Neural progenitor cell (in vitro differentiated cells): ENCODE measurements around the gene DUSP3. TPM values are rescaled to one million over a fixed set of nuclear protein-coding genes. Genes with fewer than 3 reads are reported as not detected.

Experiments used
- DNase-seq: peaks from one replicate; pipeline ENCODE4 v3.0.0-alpha.2; 2016; ENCODE audit warnings: low spot score
- H2AFZ ChIP-seq: fragments of 200-600 bp; sonication (generic); replicated peaks from 2 replicates; pipeline ENCODE4 v1.6.1; 2016; ENCODE audit warnings: antibody characterized with exemption
- H3F3A ChIP-seq: fragments of 200-600 bp; sonication (generic); 2 replicates; pipeline ENCODE4 v1.6.1; 2016; ENCODE audit warnings: antibody characterized with exemption, low read depth
- H3K27ac ChIP-seq: fragments of 200-600 bp; sonication (generic); 2 replicates; pipeline ENCODE4 v1.5.1; 2016; ENCODE audit warnings: mild to moderate bottlenecking
- H3K27me3 ChIP-seq: fragments of 200-600 bp; sonication (generic); 2 replicates; pipeline ENCODE4 v1.6.1; 2016; ENCODE audit warnings: mild to moderate bottlenecking, moderate library complexity
- H3K36me3 ChIP-seq: fragments of 200-600 bp; sonication (generic); 2 replicates; pipeline ENCODE4 v1.5.1; 2016
- H3K4me1 ChIP-seq: fragments of 200-600 bp; sonication (generic); 2 replicates; pipeline ENCODE4 v1.6.1; 2016; ENCODE audit warnings: mixed run types
- H3K4me2 ChIP-seq: fragments of 200-600 bp; sonication (generic); 2 replicates; pipeline ENCODE4 v1.6.1; 2016
- H3K4me3 ChIP-seq: fragments of 200-600 bp; sonication (generic); 2 replicates; pipeline ENCODE4 v1.5.1; 2016
- H3K79me2 ChIP-seq: fragments of 200-600 bp; sonication (generic); 2 replicates; pipeline ENCODE4 v1.6.1; 2016; ENCODE audit warnings: low read depth
- H3K9ac ChIP-seq: fragments of 200-600 bp; sonication (generic); 2 replicates; pipeline ENCODE4 v1.6.1; 2016
- H3K9me3 ChIP-seq: fragments of 200-600 bp; sonication (generic); 2 replicates; pipeline ENCODE4 v1.5.1; 2016; ENCODE audit warnings: low read depth
- H4K20me1 ChIP-seq: fragments of 200-600 bp; sonication (generic); 2 replicates; pipeline ENCODE4 v1.6.1; 2016; ENCODE audit warnings: low read depth
- H3K27ac Mint-ChIP-seq: 3 replicates; pipeline ENCODE4 v1.8.0; 2021; ENCODE audit warnings: mixed read lengths
- H3K27me3 Mint-ChIP-seq: 2 replicates; pipeline ENCODE4 v1.8.0; 2022; ENCODE audit warnings: low read depth, mild to moderate bottlenecking, inconsistent platforms, moderate library complexity, mixed read lengths; ENCODE audit not compliant: insufficient read depth
- H3K36me3 Mint-ChIP-seq: 3 replicates; pipeline ENCODE4 v1.8.0; 2021; ENCODE audit warnings: mixed read lengths
- H3K4me1 Mint-ChIP-seq: 3 replicates; pipeline ENCODE4 v1.8.0; 2021; ENCODE audit warnings: mixed read lengths
- H3K4me3 Mint-ChIP-seq: 3 replicates; pipeline ENCODE4 v1.8.0; 2021; ENCODE audit warnings: mild to moderate bottlenecking, moderate library complexity, mixed read lengths
- H3K9me3 Mint-ChIP-seq: 3 replicates; pipeline ENCODE4 v1.8.0; 2020; ENCODE audit warnings: mixed read lengths
- EZH2 ChIP-seq: fragments of 200-600 bp; sonication (generic); IDR thresholded peaks from 2 replicates; pipeline ENCODE4 v1.6.1; 2017; ENCODE audit warnings: antibody characterized with exemption, mild to moderate bottlenecking, moderate library complexity
- EZH2phosphoT487 ChIP-seq: fragments of 200-600 bp; sonication (generic); IDR thresholded peaks from 2 replicates; pipeline ENCODE4 v1.6.1; 2017; ENCODE audit warnings: antibody characterized with exemption
- total RNA-seq: library from RNA; depleted of rRNA; stranded (reverse); fragments of >200 nt; gene quantifications from 2 replicates; pipeline ENCODE4 v1.2.3, GENCODE V29; 2015; ENCODE audit warnings: low replicate concordance
- TF ChIP-seq, protein P1 (sequence below): fragments of 200-600 bp; sonication (generic); IDR thresholded peaks from 2 replicates; pipeline ENCODE4 v1.5.1; 2017; ENCODE audit warnings: antibody characterized with exemption, mild to moderate bottlenecking

The DUSP3 gene
- total RNA-seq, 1 donor from 2014 or later: 20.8 TPM

GRCh38 chr17:43741636-43742035 is 37.1 kb downstream of the DUSP3 start:
- H3K4me1 Mint-ChIP-seq: peaks cover 35% of the 10 kb centered on the region
- no peak overlapping the region for H3K27ac Mint-ChIP-seq
- H3K79me2 ChIP-seq: no peaks in the 10 kb centered on the region
- peaks cover 19% of the 10 kb centered on the region for H3K4me1 ChIP-seq
- no peak overlapping the region for H3K27ac ChIP-seq
- H3K9me3 Mint-ChIP-seq: no peaks in the 10 kb centered on the region
- H3F3A ChIP-seq: peaks cover 12% of the 10 kb centered on the region
- peaks cover 6% of the 10 kb centered on the region for H3K27me3 Mint-ChIP-seq
- H3K9ac ChIP-seq: no peak overlapping the region
- H4K20me1 ChIP-seq: no peaks in the 10 kb centered on the region
- H3K4me3 ChIP-seq: no peak overlapping the region
- H2AFZ ChIP-seq: no peak overlapping the region
- no peak for DNase-seq
- no peaks in the 10 kb centered on the region for H3K9me3 ChIP-seq
- H3K4me2 ChIP-seq: no peak overlapping the region
- H3K27me3 ChIP-seq: no peaks in the 10 kb centered on the region
- TF ChIP-seq, protein P1, sequence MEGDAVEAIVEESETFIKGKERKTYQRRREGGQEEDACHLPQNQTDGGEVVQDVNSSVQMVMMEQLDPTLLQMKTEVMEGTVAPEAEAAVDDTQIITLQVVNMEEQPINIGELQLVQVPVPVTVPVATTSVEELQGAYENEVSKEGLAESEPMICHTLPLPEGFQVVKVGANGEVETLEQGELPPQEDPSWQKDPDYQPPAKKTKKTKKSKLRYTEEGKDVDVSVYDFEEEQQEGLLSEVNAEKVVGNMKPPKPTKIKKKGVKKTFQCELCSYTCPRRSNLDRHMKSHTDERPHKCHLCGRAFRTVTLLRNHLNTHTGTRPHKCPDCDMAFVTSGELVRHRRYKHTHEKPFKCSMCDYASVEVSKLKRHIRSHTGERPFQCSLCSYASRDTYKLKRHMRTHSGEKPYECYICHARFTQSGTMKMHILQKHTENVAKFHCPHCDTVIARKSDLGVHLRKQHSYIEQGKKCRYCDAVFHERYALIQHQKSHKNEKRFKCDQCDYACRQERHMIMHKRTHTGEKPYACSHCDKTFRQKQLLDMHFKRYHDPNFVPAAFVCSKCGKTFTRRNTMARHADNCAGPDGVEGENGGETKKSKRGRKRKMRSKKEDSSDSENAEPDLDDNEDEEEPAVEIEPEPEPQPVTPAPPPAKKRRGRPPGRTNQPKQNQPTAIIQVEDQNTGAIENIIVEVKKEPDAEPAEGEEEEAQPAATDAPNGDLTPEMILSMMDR: no peak
- no peak for TF ChIP-seq EZH2
- TF ChIP-seq EZH2phosphoT487: no peak
- H3K36me3 ChIP-seq: no peaks in the 10 kb centered on the region
- H3K4me3 Mint-ChIP-seq: no peak overlapping the region
- no peaks in the 10 kb centered on the region for H3K36me3 Mint-ChIP-seq

DNA sequence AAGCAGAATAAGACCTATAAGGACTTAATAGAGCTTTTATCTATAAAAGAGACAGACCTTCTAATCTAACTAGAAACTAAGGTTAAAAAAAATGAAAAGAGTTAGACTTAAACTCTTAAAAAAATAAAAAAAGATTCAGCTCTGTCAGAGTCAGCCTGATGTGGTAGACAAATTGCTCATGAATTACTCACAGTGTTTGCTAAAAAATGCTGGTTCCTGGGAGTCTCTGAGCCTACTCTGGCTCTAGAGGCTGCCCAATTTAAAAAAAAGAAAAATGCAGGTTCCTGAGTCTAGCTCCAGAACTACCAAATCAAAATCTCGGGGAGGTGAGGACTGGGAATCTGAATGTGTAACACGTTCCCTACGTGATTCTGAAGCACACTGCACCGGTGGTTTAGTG is 38.2 kb downstream of the DUSP3 start:
- no peaks in the 10 kb centered on the region for H3K79me2 ChIP-seq
- no peak overlapping the region for H2AFZ ChIP-seq
- no peak overlapping the region for H3K9ac ChIP-seq
- H4K20me1 ChIP-seq: no peaks in the 10 kb centered on the region
- H3K27ac Mint-ChIP-seq: no peak overlapping the region
- no peaks in the 10 kb centered on the region for H3K27me3 ChIP-seq
- H3K36me3 ChIP-seq: no peaks in the 10 kb centered on the region
- H3F3A ChIP-seq: peaks cover 4% of the 10 kb centered on the region
- peaks cover 17% of the 10 kb centered on the region for H3K4me1 ChIP-seq
- TF ChIP-seq, protein P1: no peak
- TF ChIP-seq EZH2phosphoT487 (no peak), EZH2 (no peak)
- no peak overlapping the region for H3K27ac ChIP-seq
- no peak for DNase-seq
- H3K9me3 Mint-ChIP-seq: no peaks in the 10 kb centered on the region
- H3K4me3 ChIP-seq: no peak overlapping the region
- H3K36me3 Mint-ChIP-seq: no peaks in the 10 kb centered on the region
- H3K4me3 Mint-ChIP-seq: no peak overlapping the region
- H3K4me2 ChIP-seq: no peak overlapping the region
- peaks cover 2% of the 10 kb centered on the region for H3K27me3 Mint-ChIP-seq
- H3K9me3 ChIP-seq: no peaks in the 10 kb centered on the region
- H3K4me1 Mint-ChIP-seq: peaks cover 31% of the 10 kb centered on the region

DNA sequence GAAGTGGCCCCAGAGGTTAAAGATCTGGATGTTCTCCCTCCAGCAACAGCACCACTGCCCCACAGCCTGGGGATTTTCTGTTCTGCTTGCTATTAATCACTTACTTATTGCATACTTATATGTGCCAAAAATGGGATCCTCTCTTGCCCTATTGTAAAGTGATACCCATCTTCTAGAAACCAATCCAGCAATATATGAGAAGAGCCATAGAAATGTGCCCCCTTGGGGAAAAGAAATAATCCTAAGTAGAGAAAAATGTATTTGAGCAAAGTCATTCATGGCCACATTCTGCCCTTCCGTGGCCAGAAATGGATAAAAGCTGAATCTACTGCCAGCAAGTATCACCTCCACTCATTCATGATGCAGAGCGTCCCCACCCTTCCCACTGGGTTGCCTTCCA is 41.1 kb downstream of the DUSP3 start:
- H3K79me2 ChIP-seq: no peaks in the 10 kb centered on the region
- no peaks in the 10 kb centered on the region for H3F3A ChIP-seq
- Mint-ChIP-seq H3K4me3 (no peak overlapping the region), H3K4me1 (peaks cover 12% of the 10 kb centered on the region), H3K27ac (no peak overlapping the region), H3K27me3 (peaks cover 4% of the 10 kb centered on the region), H3K36me3 (no peaks in the 10 kb centered on the region), H3K9me3 (peaks cover 5% of the 10 kb centered on the region)
- no peak overlapping the region for H3K9ac ChIP-seq
- TF ChIP-seq EZH2phosphoT487 (no peak), EZH2 (no peak)
- TF ChIP-seq, protein P1: no peak
- no peaks in the 10 kb centered on the region for H3K9me3 ChIP-seq
- H3K4me2 ChIP-seq: no peak overlapping the region
- no peak overlapping the region for H3K27ac ChIP-seq
- DNase-seq: no peak
- no peaks in the 10 kb centered on the region for H3K27me3 ChIP-seq
- H4K20me1 ChIP-seq: no peaks in the 10 kb centered on the region
- peaks cover 4% of the 10 kb centered on the region for H3K4me1 ChIP-seq
- no peaks in the 10 kb centered on the region for H3K36me3 ChIP-seq
- H2AFZ ChIP-seq: no peak overlapping the region
- H3K4me3 ChIP-seq: no peak overlapping the region

- H3K9me3 Mint-ChIP-seq: peaks cover 5% of the 10 kb centered on the region
- no peak overlapping the region for H3K4me2 ChIP-seq
- no peak overlapping the region for H3K27ac Mint-ChIP-seq
- H4K20me1 ChIP-seq: no peaks in the 10 kb centered on the region
- no peak overlapping the region for H3K4me3 ChIP-seq
- peaks cover 3% of the 10 kb centered on the region for H3K27me3 Mint-ChIP-seq
- H3K27ac ChIP-seq: no peak overlapping the region
- no peaks in the 10 kb centered on the region for H3K79me2 ChIP-seq
- peaks cover 4% of the 10 kb centered on the region for H3K4me1 ChIP-seq
- H3K36me3 Mint-ChIP-seq: no peaks in the 10 kb centered on the region
- DNase-seq: no peak
- no peaks in the 10 kb centered on the region for H3F3A ChIP-seq
- no peak overlapping the region for H2AFZ ChIP-seq
- H3K9ac ChIP-seq: no peak overlapping the region
- no peak overlapping the region for H3K4me3 Mint-ChIP-seq
- no peaks in the 10 kb centered on the region for H3K27me3 ChIP-seq
- H3K9me3 ChIP-seq: no peaks in the 10 kb centered on the region
- TF ChIP-seq, protein P1: no peak
- TF ChIP-seq EZH2phosphoT487: no peak
- no peak for TF ChIP-seq EZH2
- peaks cover 12% of the 10 kb centered on the region for H3K4me1 Mint-ChIP-seq
- no peaks in the 10 kb centered on the region for H3K36me3 ChIP-seq
Observed at GRCh38 chr17:43736389-43736788, 42.4 kb downstream of the DUSP3 start.
